ENCODE data around the gene APOA1. TPM values are rescaled to one million over a fixed set of nuclear protein-coding genes. Genes with fewer than 3 reads are reported as not detected.

APOA1 gene
- total and polyA plus RNA-seq, 2 of the 4 experiments (the other 2 are of a cell fraction) = 0.18 to 0.89 TPM

GRCh38 chr11:116822575-116822974 is 14.8 kb downstream of the APOA1 start:
- in situ Hi-C loops (cut with MboI; ENCODE audit: low sequenced_read_pairs) (no loop called here), dilution Hi-C loops (cut with HindIII; ENCODE audit: low sequenced_read_pairs, unreplicated experiment) (no loop called here), intact Hi-C loops (cut with micrococcal nuclease) (no loop called here)
- DNase-seq (no peak), ATAC-seq (ENCODE audit: low read depth) (no peak)
- no peak overlapping the region for H3K14ac ChIP-seq (replicated peaks; ENCODE audit: low read depth, low read length)
- H3K23ac ChIP-seq (ENCODE audit: low read depth, low read length) = no peak overlapping the region
- H3K4me2 ChIP-seq (ENCODE audit: low read depth, low read length) = no peak overlapping the region
- no peaks in the 10 kb centered on the region for H3K9me3 ChIP-seq (ENCODE audit: control insufficient read depth, insufficient read depth, low read length)
- no peak overlapping the region for H3K27ac ChIP-seq (ENCODE audit: insufficient read depth, low read length)
- no TSS peak for BruUV-seq (replicated peaks)
- H4K91ac ChIP-seq (ENCODE audit: insufficient read depth, low read depth, low read length) = no peak overlapping the region
- no peak overlapping the region for H2AK5ac ChIP-seq (ENCODE audit: low read depth, low read length)
- no peaks in the 10 kb centered on the region for H3K9me1 ChIP-seq (ENCODE audit: insufficient read depth, low read length)
- no CpG with 5 or more reads among the region's 5 CpGs for WGBS, 2 experiments (ENCODE audit: extremely low coverage in 2 of 2, insufficient read length in 1 of 2)
- no peak overlapping the region for H4K5ac ChIP-seq (ENCODE audit: low read depth, low read length)
- H3K18ac ChIP-seq (ENCODE audit: low read depth, low read length) = no peak overlapping the region
- no peak overlapping the region for H3K9ac ChIP-seq (ENCODE audit: low read depth, low read length)
- no peak overlapping the region for H2AK9ac ChIP-seq (replicated peaks; ENCODE audit: low read depth, low read length, poor library complexity)
- no peak overlapping the region for H2BK15ac ChIP-seq (ENCODE audit: low read depth, low read length)
- ChIA-PET POLR2A (ENCODE audit: unreplicated experiment) (no interaction called here), CTCF (interaction anchor here (1.1 to 1.2 kb wide), 2 partner anchors 28 to 32 kb away, joined by 4 read pairs; no protein-coding TSS in a partner anchor)
- H3K4me3 ChIP-seq (ENCODE audit: insufficient read depth, low read depth, low read length) = no peak overlapping the region
- no peak overlapping the region for H4K8ac ChIP-seq (ENCODE audit: low read depth in 2 of 2, low read length in 2 of 2)
- H2BK120ac ChIP-seq (ENCODE audit: low read depth, low read length) = no peak overlapping the region
- no peak overlapping the region for H3K56ac ChIP-seq (ENCODE audit: extremely low read depth, insufficient read depth, low read length)
- TF ChIP-seq RAD21 (IDR thresholded peaks at IDR 0.05; ENCODE audit: low read length) (no peak), CEBPB (IDR thresholded peaks at IDR 0.05; ENCODE audit: low read depth, low read length) (no peak), NFE2L2 (IDR thresholded peaks at IDR 0.05; ENCODE audit: low read depth, low read length) (no peak), RFX5 (IDR thresholded peaks at IDR 0.05; ENCODE audit: low read depth, low read length) (no peak), MAZ (IDR thresholded peaks at IDR 0.05; ENCODE audit: borderline replicate concordance, low read depth, low read length) (no peak), SMC3 (IDR thresholded peaks at IDR 0.05; ENCODE audit: low read depth, low read length) (no peak), CHD1 (IDR thresholded peaks at IDR 0.05; ENCODE audit: low read depth, low read length) (no peak), MAFK (IDR thresholded peaks at IDR 0.05; ENCODE audit: low read depth, low read length) (no peak), USF2 (IDR thresholded peaks at IDR 0.05; ENCODE audit: low read depth, low read length) (no peak), CTCF (conservative IDR thresholded peaks at IDR 0.05; ENCODE audit: low read depth, low read length) (no peak), RCOR1 (IDR thresholded peaks at IDR 0.05; ENCODE audit: insufficient replicate concordance, low read length) (no peak), FOS (IDR thresholded peaks at IDR 0.05; ENCODE audit: low read depth, low read length) (no peak), MXI1 (IDR thresholded peaks at IDR 0.05; ENCODE audit: borderline replicate concordance, low read depth, low read length) (no peak), ELK1 (IDR thresholded peaks at IDR 0.05; ENCODE audit: borderline replicate concordance, low read depth, low read length) (no peak), BHLHE40 (IDR thresholded peaks at IDR 0.05; ENCODE audit: low read depth, low read length) (no peak), POLR2A (IDR thresholded peaks at IDR 0.05; ENCODE audit: low read depth, low read length) (no peak)
- H4K20me1 ChIP-seq (ENCODE audit: insufficient read depth, low read length) = no peaks in the 10 kb centered on the region
- H3K4ac ChIP-seq (ENCODE audit: low read depth, low read length) = no peak overlapping the region
- no peak overlapping the region for H2BK5ac ChIP-seq (ENCODE audit: low read depth, low read length, poor library complexity, severe bottlenecking)
- H2AFZ ChIP-seq (replicated peaks; ENCODE audit: low read length, poor library complexity) = no peak overlapping the region
- peaks cover 21% of the 10 kb centered on the region; the same call in 1 of the 2 replicates for H3K27me3 ChIP-seq (ENCODE audit: control insufficient read depth, insufficient read depth, low read length)
- H3K4me1 ChIP-seq (ENCODE audit: control insufficient read depth, insufficient read depth, low read length) = no peaks in the 10 kb centered on the region
- H3K79me1 ChIP-seq (ENCODE audit: low read depth in 1 of 2, low read length in 2 of 2) = no peaks in the 10 kb centered on the region
- no peak overlapping the region for H2BK20ac ChIP-seq (ENCODE audit: low read depth, low read length)
- no peaks in the 10 kb centered on the region for H3K36me3 ChIP-seq (ENCODE audit: control insufficient read depth, insufficient read depth, low read length)

Data from IMR-90 (cell line).